Measurements from ENCODE around the gene SAPCD2.

Gene SAPCD2

GRCh38 chr9:137037483-137037882 is 32.9 kb downstream of the SAPCD2 start:
- Histone ChIP-seq H3K9me3 (ENCODE audit: control insufficient read depth, insufficient read depth, low read depth, low read length) (no peaks in the 10 kb centered on the region), H3K4me1 (ENCODE audit: control insufficient read depth, insufficient read depth, low read length) (no peaks in the 10 kb centered on the region), H3K36me3 (ENCODE audit: control insufficient read depth in 2 of 2, insufficient read depth in 1 of 2, low read length in 2 of 2) (peaks cover 0 to 30% of the 10 kb centered on the region in 2 experiments; a peak in 1 of 3 replicates), H3K27ac (ENCODE audit: extremely low read depth, low read depth, low read length) (no peak overlapping the region), H3K4me3 (ENCODE audit: low read depth, low read length) (no peak overlapping the region)
- CTCF ChIA-PET, result interaction anchor here (0.6 to 5.3 kb wide), 11 partner anchors 8 to 895 kb away, joined by 3 to 119 read pairs (median 6); partner anchors contain the start of genes ABCA2, AJM1, C8G and FBXW5
- TF ChIP-seq ZNF747 (tag by site-specific recombination; IDR thresholded peaks at IDR 0.05) (no peak), ZNF10 (tag by site-specific recombination; IDR thresholded peaks at IDR 0.05) (peak; percentile 92)
- POLR2A ChIA-PET, result no interaction called here

- no peaks in the 10 kb centered on the region for H3K9me3 ChIP-seq (ENCODE audit: control insufficient read depth, insufficient read depth, low read depth, low read length)
- peaks cover 0 to 30% of the 10 kb centered on the region in 2 experiments; a peak in 1 of 3 replicates for H3K36me3 ChIP-seq (ENCODE audit: control insufficient read depth in 2 of 2, insufficient read depth in 1 of 2, low read length in 2 of 2)
- POLR2A ChIA-PET, result no interaction called here
- no peak overlapping the region for H3K27ac ChIP-seq (ENCODE audit: extremely low read depth, low read depth, low read length)
- no peaks in the 10 kb centered on the region for H3K4me1 ChIP-seq (ENCODE audit: control insufficient read depth, insufficient read depth, low read length)
- TF ChIP-seq PRDM10 (tag by site-specific recombination; IDR thresholded peaks at IDR 0.05) (no peak), MZF1 (tag by site-specific recombination; IDR thresholded peaks at IDR 0.05; ENCODE audit: borderline replicate concordance) (no peak), ZNF777 (tag by site-specific recombination; IDR thresholded peaks at IDR 0.05; ENCODE audit: borderline replicate concordance) (no peak), ZBTB48 (tag by site-specific recombination; IDR thresholded peaks at IDR 0.05) (no peak), ZNF184 (tag by site-specific recombination; IDR thresholded peaks at IDR 0.05) (no peak), ZNF48 (tag by site-specific recombination; IDR thresholded peaks at IDR 0.05) (no peak), ZFHX2 (tag by site-specific recombination; conservative IDR thresholded peaks at IDR 0.05) (peak; percentile 95), OVOL3 (tag by site-specific recombination; IDR thresholded peaks at IDR 0.05) (no peak), GLI4 (tag by site-specific recombination; IDR thresholded peaks at IDR 0.05) (no peak), SP2 (tag by site-specific recombination; IDR thresholded peaks at IDR 0.05) (no peak), SALL2 (tag by site-specific recombination; IDR thresholded peaks at IDR 0.05; ENCODE audit: borderline replicate concordance) (no peak), TCF7L2 (IDR thresholded peaks at IDR 0.05; ENCODE audit: borderline replicate concordance, low read depth, low read length) (no peak), ZNF121 (tag by site-specific recombination; IDR thresholded peaks at IDR 0.05) (no peak), KLF9 (tag by site-specific recombination; IDR thresholded peaks at IDR 0.05; ENCODE audit: low read depth) (peak; percentile 83), KLF1 (tag by site-specific recombination; IDR thresholded peaks at IDR 0.05) (peak; percentile 99), EGR2 (tag by site-specific recombination; IDR thresholded peaks at IDR 0.05; ENCODE audit: low read depth) (peak; percentile 90), KLF8 (tag by site-specific recombination; IDR thresholded peaks at IDR 0.05) (peak; percentile 15; the same call in 1 of the 2 replicates), ZNF132 (tag by site-specific recombination; IDR thresholded peaks at IDR 0.05; ENCODE audit: borderline replicate concordance) (no peak)
- TF ChIP-seq, protein P1, sequence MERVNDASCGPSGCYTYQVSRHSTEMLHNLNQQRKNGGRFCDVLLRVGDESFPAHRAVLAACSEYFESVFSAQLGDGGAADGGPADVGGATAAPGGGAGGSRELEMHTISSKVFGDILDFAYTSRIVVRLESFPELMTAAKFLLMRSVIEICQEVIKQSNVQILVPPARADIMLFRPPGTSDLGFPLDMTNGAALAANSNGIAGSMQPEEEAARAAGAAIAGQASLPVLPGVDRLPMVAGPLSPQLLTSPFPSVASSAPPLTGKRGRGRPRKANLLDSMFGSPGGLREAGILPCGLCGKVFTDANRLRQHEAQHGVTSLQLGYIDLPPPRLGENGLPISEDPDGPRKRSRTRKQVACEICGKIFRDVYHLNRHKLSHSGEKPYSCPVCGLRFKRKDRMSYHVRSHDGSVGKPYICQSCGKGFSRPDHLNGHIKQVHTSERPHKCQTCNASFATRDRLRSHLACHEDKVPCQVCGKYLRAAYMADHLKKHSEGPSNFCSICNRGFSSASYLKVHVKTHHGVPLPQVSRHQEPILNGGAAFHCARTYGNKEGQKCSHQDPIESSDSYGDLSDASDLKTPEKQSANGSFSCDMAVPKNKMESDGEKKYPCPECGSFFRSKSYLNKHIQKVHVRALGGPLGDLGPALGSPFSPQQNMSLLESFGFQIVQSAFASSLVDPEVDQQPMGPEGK (tag by site-specific recombination; IDR thresholded peaks at IDR 0.05), result no peak
- H3K4me3 ChIP-seq (ENCODE audit: low read depth, low read length), result no peak overlapping the region
- CTCF ChIA-PET, result interaction anchor here (0.6 to 5.3 kb wide), 15 partner anchors 8 to 895 kb away, joined by 3 to 119 read pairs (median 4); partner anchors contain the start of genes AJM1, C8G, FBXW5 and NPDC1
Observed at GRCh38 chr9:137037035-137037434, 33.3 kb downstream of the SAPCD2 start.
